ENCODE measurements around the gene CSNK1D.
A peak's percentile ranks its signal among the peaks of the same experiment; 100 is the strongest.
"Not testable (repeated sequence)": the region's sequence is repeated elsewhere in the genome, so short reads cannot be mapped to it uniquely, and the experiment has no call there.

Gene CSNK1D

DNA sequence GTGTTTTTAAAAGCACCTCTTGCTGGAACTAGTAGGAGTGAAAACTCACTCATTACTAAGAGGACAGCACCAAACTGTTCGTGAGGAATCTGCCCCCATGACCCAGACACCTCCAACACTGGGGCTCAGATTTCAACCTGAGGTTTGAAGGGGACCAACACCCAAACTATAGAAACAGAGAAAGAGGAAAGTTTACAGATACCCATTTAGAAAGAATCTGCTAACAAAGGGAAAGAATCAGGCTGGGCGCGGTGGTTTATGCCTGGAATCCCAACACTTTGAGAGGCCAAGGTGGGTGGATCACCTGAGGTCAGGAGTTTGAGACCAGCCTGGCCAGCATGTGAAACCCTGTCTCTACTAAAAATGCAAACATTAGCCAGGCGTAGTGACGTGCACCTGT, 3.4 kb upstream of the CSNK1D start:
- DNase-seq (ENCODE audit: low read depth in 4 of 4, low spot score in 1 of 4), result no peak

DNA sequence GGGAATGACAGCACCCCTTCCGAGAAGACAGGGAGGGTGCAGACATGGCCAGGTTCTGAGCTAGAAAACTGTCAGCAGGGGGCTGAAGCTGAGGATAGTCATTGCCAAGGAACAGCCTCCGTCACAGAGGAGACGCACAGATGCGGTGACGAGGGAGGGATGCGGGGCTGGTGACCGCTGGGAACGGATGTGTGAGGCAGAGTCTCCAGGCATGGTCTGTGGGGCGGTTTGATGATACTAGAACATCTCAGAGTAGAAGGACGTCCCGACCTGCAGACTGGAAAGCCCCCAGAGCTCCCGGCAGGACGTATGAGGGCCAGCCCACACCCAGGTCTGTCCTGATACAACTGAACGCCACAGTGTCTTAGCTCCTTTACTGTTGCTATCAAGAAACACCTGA, 1.8 kb upstream of the CSNK1D start:
- no peak for DNase-seq (ENCODE audit: low read depth in 4 of 4, low spot score in 1 of 4)

GRCh38 chr17:82274134-82275020, 877 bp upstream of the CSNK1D start:
- no peak for DNase-seq (ENCODE audit: low read depth in 4 of 4, low spot score in 1 of 4)

GRCh38 chr17:82272495-82273326, 789 bp downstream of the CSNK1D start:
- DNase-seq (ENCODE audit: low read depth in 4 of 4, low spot score in 1 of 4), result peak in 1 of 4 experiments; percentile 19

DNA sequence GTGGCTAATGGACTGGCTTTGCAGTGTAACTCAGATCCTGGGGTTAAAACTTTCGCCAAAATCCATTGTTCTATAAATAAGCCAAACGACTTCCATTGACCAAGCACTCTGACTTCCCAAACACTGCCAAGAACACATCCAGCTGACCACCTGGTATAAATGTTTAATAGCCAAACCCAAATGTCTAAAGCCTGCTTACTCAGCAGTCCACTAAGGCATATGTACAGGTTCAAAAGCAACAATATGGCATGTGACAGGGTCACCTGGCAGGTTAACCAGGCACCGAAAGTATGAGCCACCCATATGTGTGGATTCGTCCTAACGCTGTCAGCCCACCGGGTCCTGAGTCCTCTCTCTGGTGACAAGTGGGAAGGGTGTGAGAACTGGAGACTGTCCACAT, 2.1 kb downstream of the CSNK1D start:
- DNase-seq (ENCODE audit: low read depth in 4 of 4, low spot score in 1 of 4), result no peak

- DNase-seq (ENCODE audit: low read depth in 4 of 4, low spot score in 1 of 4), result no peak
These were observed 2.8 kb downstream of the CSNK1D start for GRCh38 chr17:82270651-82271050.

DNA sequence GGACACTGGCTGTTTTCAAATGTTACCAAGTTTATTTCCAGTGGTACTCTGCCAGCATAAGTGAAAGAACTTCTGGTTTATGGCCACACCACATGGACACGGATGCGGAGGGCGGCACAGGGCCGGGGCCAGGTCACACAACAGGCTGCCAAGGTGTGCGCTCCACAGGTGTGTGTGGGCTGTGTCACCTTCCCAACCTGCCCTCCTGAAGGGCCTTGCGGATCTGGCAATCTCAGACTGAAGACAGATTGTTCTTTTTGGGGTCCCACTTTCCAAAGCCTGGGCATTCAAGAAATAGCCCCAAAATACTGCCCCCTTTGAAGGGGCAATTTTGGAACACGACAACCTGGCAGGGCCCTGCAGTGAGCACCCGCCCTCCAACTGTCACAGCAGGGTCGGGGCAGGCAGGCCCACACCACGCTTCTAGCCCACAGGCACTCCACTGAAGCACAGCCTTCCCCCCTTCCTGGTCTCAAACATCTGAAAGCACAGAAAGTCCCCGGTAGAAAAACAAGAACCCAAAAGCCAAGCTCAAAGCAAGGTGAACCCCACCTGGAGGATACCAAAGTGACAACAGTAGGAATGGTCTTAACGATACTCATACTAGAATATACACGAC, 3.5 kb downstream of the CSNK1D start:
- no peak for DNase-seq (ENCODE audit: low read depth in 4 of 4, low spot score in 1 of 4)

DNA sequence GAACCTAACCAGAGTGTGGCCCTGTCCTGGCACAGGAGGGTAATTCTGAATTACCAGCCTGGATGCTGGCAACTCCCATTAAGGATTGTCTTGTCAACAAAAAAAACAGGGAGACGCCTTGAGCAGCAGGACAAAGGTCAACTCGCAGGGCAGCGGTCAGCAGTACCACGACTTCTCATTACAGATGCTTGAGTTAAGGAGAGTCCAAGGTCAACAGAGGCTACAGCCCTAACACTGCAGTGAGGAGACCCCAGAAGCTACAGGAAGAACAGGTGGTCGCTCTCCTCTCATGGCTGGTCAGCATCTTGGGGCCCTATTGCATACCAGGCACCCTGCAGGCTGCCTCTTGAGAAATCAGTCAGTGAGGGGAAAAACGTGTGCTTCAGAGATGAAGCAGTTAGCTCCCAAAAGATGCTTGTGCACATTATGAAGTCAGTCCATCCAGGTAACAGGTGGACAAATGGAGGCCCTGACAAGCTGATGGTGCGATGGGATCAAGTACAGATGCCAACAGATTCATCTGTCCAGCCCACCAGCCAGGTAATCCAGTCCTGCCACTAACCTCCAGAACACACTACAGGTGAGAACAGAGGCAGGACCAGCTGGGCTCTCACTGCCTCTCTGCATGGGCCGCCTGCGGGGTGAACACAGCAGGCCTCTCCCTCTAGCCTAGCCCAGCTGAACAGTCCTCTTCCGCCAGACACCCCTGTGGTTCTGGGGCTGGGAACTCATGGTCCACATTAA, 4.2 kb downstream of the CSNK1D start:
- no peak for DNase-seq (ENCODE audit: low read depth in 4 of 4, low spot score in 1 of 4)

GRCh38 chr17:82267575-82268379, 5.7 kb downstream of the CSNK1D start:
- peak in 1 of 4 experiments; percentile 34 for DNase-seq (ENCODE audit: low read depth in 4 of 4, low spot score in 1 of 4)

GRCh38 chr17:82266142-82266541, 7.4 kb downstream of the CSNK1D start:
- DNase-seq (ENCODE audit: low read depth in 4 of 4, low spot score in 1 of 4), result no peak

- no peak for DNase-seq (ENCODE audit: low read depth in 4 of 4, low spot score in 1 of 4)
These were observed 9.9 kb downstream of the CSNK1D start for GRCh38 chr17:82263641-82264040.

DNA sequence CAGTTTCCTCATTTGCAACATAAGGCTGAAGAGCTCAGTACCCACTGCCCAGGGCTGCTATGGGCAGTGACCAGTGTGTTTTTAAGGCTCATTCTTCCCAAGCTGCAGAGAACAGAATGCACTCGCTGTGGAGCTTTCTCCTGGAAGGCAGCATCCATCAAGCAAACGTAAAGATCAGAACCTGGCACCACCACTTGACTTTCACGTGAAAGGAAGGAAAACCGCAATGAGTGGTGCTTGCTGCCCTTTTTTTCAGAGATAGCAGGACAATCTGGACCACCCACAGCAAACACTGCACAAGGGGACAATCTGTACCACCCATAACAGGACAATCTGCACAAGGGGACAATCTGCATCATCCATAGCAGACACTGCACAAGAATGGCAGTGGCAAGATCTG, 11.2 kb downstream of the CSNK1D start:
- no peak for DNase-seq (ENCODE audit: low read depth in 4 of 4, low spot score in 1 of 4)

- DNase-seq (ENCODE audit: low read depth in 4 of 4, low spot score in 1 of 4), result not testable (repeated sequence)
These were observed 13.2 kb downstream of the CSNK1D start for GRCh38 chr17:82259972-82260961.

DNA sequence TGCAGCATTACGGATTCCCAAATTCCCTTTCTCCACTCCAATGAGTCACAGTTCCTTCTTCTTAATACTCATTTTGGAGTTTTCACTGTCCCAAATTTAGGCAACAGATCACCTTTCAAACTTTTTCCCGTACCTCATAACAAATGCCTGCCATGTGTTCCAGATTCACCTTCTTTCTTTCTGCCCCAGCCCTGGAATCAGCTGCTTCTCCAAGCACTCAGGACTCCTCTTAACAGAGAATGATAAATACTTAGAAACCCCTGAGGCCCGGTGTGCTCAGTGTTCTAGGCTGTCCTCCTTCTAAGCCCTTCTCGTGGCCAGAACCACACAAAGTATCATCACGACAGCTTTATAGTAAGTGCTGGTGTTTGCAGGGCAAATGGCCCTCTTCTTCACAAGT, 14.9 kb downstream of the CSNK1D start:
- DNase-seq (ENCODE audit: low read depth in 4 of 4, low spot score in 1 of 4), result no peak

DNA sequence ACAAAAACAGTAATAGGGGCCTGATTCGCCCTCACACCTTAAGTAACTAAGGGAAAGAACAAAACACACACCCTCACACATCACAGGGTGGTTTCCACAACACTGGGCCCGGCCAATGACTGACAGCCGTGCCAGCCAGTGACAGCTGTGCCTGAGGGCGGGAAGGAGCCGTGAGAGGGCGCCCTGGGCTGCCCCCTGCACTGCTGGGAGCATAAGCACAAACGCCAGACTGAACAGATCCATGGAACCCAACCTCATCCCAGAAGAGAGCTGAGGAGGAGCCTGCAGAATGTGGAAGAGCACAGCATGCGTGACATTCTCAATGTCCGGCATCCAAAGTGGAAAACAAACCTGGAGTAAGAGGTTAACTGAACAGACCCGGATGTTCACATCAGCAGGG, 16.0 kb downstream of the CSNK1D start:
- DNase-seq (ENCODE audit: low read depth in 4 of 4, low spot score in 1 of 4), result peak in 1 of 4 experiments; percentile 51

DNA sequence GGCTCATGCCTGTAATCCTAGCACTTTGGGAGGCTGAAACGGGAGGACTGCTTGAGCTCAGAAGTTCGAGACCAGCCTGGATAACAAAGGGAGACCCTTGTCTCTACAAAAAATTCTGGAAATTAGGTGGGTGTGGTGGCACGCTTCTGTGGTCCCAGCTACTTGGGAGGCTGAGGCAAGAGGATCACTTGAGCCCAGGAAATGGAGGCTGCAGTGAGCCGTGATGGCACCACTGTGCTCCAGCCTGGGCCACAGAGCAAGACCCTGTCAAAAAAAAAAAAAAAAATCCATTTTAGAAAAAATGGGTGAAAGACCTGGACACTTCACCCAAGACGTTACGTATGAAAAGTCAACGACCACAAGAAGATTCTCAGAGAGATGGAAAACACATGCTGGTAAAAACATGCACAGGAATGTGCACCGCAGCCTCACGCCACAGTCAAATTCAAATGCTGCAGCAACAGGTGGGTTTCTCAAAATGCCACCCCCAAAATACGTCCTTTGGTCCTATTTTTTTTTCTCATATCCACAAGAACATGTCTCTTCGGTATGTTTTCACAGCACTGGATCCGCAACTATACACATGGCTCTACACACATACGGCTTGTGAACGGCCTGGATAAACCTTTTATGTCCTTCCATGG, 17.1 kb downstream of the CSNK1D start:
- DNase-seq (ENCODE audit: low read depth in 4 of 4, low spot score in 1 of 4), result no peak

GRCh38 chr17:82255402-82255972, 18.0 kb downstream of the CSNK1D start:
- DNase-seq (ENCODE audit: low read depth in 4 of 4, low spot score in 1 of 4), result no peak

DNA sequence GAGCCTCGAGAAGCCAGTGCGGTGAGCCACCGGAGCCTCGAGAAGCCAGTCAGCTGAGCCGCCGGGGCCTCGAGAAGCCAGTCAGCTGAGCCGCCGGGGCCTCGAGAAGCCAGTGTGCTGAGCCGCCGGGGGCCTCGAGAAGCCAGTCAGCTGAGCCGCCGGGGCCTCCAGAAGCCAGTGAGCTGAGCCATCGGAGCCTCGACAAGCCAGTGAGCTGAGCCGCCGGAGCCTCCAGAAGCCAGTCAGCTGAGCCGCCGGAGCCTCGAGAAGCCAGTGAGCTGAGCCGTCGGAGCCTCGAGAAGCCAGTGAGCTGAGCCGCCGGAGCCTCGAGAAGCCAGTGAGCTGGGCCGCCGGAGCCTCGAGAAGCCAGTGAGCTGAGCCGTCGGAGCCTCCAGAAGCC, 18.8 kb downstream of the CSNK1D start:
- not testable (repeated sequence) for DNase-seq (ENCODE audit: low read depth in 4 of 4, low spot score in 1 of 4)

All from stimulated activated CD4-positive, alpha-beta T cell treated with anti-CD3 and anti-CD28 coated beads, Interleukin-1b, Interleukin-23, amount 100 ng/mL, for 24 hours (primary cell).